Activated CD4-positive, alpha-beta T cell treated with anti-CD3 and anti-CD28 coated beads, Interleukin-2, amount 50 U/mL, for 4 hours (primary cell): ENCODE results near the gene TTC13.

ENCODE experiments used
- DNase-seq, 2 experiments: peaks; one replicate each; pipeline ENCODE4 v3.0.0-alpha.2; 2020

Gene TTC13

GRCh38 chr1:230948903-230949302, 29.8 kb downstream of the TTC13 start:
- no peak for DNase-seq

- no peak for DNase-seq
Measured at GRCh38 chr1:230948301-230948700, 30.4 kb downstream of the TTC13 start.

DNA sequence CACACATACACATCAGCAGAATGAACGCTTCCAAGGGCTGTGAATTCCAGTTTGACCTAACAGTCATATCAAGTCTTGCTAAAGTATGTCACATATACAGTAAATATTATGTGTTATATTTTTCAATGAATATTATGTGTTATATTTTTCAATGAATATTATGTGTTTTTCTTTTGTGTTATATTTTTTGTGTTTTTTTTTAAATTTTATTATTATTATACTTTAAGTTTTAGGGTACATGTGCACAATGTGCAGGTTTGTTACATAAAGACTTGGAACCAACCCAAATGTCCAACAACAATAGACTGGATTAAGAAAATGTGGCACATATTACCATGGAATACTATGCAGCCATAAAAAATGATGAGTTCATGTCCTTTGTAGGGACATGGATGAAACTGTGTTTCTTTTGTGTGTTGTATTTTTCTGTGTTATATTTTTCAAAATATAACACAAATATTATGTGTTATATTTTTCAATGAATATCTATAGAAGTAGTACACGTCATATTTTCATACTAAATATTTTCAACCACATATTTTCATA, 35.5 kb downstream of the TTC13 start:
- no peak for DNase-seq

GRCh38 chr1:230940848-230941247, 37.8 kb downstream of the TTC13 start:
- DNase-seq: no peak

- no peak for DNase-seq
Measured at GRCh38 chr1:230939806-230940489, 38.7 kb downstream of the TTC13 start.

DNA sequence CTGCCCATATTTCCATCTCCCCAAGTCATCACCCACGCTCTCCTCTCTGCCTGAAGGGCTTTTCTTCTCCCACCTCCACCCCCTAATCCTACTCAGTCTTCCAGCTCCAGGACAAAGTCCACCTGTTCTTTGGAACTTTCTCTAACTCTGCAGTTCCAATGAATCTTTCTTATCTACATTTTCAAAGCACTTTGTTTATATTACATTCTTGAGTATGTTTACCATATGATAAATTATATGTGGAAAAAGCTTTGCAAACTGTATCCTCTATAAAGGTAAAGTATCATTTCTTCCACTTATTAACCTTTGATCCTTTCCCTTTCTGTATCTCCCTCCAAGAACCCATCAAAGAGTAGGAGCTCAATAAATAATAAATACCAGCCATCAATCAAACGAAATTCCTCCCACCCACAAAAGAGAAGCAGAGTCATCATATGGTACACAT, 39.7 kb downstream of the TTC13 start:
- DNase-seq: no peak

DNA sequence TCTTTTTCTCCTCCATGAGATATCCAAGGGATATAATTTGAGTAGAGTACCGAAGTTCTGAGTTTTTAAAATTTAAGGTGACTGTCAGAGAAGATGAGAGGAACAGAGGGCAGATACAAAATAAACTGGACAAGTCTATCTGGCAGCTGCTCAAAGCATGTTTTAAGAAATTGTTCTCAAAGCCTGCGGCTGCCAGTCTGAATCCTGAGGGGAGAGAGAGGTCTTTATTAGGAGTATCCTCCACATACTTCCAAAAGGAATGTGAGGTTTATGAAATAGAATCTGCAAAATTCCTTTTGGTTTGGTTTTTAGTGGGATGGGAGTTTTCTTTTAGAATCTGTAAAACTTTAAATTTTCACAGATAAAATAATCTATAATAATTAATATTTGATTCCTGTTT, 41.3 kb downstream of the TTC13 start:
- DNase-seq: no peak

DNA sequence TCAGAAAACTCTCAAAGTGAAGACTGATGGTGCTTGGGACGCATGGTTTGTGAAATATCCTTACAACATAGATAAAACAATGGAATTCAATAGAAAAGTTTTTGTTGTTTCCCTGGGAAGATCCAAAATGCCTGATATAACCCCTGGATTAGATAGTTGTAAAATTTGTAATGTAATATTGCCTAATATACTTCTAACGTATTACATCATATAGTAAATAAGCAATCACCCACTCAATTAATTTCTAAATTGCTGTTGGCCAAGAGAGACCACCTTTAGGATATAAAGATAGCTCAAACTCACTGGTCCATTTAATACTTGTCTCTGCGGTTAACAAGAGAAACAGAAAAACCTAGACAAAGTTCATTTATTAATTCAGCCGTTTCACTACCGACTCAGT, 42.2 kb downstream of the TTC13 start:
- no peak for DNase-seq

DNA sequence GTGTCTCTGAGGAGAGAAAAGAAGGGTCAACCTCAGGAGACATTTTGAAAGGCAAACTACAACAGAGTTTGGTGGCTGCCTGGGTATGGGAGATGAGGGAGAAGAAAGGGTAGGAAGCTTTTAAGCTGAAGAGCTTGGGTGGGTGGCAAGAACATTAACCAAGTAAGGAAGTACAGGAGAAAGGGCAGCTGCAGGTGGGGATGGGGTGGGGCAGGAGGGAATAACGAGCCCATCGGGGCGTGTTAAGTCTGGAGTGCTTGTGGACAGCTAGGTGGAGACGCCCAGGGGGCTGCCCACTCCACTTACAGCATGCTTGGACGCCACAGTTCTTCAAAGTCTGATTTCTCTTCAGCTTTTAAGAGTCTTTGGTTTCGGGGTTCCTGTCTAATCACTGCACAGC, 42.8 kb downstream of the TTC13 start:
- DNase-seq: no peak

DNA sequence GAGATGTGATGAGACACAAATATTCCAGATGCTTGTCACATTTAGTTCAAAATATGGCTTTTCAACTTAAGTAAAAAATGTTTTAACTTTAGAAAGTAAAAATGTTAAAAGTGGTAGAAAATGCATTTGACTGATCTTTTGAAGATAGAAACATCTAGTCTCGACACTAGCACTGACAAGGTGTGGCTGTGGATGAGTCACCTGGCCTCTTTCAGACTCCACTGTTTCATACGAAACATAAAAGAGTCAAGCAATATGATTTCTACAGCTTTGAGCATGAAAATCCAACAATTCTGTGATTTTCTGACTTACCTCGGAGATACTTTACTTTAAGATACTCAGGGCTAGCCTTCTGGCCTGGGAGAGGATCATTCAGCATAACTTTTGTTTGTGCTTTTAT, 47.7 kb downstream of the TTC13 start:
- DNase-seq: no peak

- DNase-seq: no peak
Measured at GRCh38 chr1:230926182-230926581, 52.5 kb downstream of the TTC13 start.

GRCh38 chr1:230925608-230926007, 53.1 kb downstream of the TTC13 start:
- DNase-seq: no peak

GRCh38 chr1:230923176-230923575, 55.5 kb downstream of the TTC13 start:
- DNase-seq: no peak

- DNase-seq: no peak
Measured at GRCh38 chr1:230922620-230923019, 56.0 kb downstream of the TTC13 start.

GRCh38 chr1:230919207-230919606, 59.5 kb downstream of the TTC13 start:
- no peak for DNase-seq

- DNase-seq: peak; percentile 63 to 69
Measured at GRCh38 chr1:230917284-230918135, 61.2 kb downstream of the TTC13 start.

DNA sequence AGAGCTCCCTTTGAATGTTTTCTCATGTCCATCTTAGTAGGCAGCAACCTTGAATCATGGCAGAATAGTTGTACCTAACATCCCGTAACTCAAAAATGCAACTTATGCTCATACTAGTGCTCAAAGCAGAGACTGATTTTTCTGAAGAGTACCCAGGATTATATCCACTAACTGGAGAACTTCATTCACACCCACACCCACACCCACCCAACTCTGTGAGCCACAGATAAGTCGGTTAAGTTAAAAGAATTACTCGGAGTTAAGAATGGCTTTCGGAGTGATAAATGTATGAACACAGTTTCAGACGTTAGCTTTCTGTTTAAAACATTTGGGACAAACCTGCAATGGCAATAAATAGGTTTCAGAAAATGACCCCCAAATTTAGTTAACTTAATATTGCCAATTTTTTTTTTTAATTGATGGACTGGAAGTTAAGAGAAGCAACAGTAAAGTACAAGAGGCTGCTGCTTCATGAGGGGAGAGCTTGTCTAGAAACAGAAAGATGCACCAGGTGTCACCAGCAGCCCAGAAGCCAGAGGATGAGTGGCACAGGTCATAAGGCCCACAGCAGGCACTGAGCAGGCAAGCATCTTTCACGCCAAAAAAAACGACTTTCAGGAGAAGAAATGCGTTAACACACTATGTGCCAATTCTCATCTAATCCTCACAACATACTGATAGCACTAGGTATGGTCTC, 61.9 kb downstream of the TTC13 start:
- no peak for DNase-seq

- DNase-seq: no peak
Measured at GRCh38 chr1:230915078-230915477, 63.6 kb downstream of the TTC13 start.

GRCh38 chr1:230913496-230913895, 65.2 kb downstream of the TTC13 start:
- DNase-seq: no peak

DNA sequence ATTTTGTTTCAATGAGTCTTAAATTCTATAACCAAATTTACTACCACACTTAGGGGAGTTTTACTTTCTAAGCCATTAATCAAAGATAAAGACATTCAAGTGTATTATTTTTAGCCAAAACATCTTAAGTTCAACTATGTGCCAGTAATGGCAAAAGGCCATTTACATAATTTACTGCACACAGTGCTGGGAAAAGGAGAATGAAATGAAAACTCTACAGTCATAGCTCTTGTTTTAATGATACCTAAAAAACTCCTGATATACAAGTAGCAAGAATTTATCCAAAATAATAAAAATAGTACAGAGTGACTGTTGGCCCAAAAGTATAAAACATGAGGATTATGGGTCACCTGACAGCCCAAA, 67.9 kb downstream of the TTC13 start:
- DNase-seq: no peak

DNA sequence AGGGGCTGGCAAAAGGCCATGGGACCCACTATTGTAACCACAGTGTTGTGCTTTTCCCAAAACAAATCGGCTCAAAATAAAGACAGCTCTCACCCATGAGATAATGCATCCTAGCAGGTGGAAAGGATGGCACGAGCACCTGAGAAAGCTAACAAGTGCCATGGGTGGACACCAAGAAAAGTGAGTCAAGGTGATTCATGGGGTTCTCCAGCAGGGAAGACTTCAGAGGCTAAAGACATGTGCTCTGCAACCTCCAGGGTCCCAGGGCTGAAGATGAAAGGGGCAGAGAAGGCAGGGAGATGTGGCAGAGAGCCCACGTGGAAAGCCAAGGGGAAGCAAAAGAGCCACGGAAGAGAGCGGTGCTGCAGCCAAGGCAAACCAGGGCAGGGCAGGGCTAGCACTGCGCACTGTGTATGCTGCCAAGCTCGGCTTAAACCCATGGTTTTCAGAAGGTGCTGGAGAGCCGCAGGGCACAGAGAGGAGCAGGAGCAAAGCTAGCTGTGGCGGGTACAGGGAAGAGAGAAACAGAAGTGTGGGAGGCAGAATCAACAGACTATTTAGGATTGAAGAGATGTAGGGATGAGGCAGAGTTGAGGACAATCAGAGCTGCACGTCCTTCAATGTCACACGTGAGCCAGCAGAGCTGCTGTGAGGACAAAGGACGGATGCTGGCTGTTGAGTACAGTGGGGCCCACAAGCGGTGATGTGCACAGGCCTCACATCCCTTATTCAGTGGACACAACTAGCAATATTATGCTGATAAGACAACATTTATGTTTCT, 68.5 kb downstream of the TTC13 start:
- no peak for DNase-seq

- DNase-seq: no peak
Measured at GRCh38 chr1:230907472-230908205, 71.0 kb downstream of the TTC13 start.
